T1000 (cell line): Measurements from ENCODE around the gene NOP9.

ENCODE experiments used
- DNase-seq: peaks from one replicate; lab custom pipeline; 2025; ENCODE audit warnings: mixed read lengths; lab: John Stamatoyannopoulos, UW

Gene NOP9

DNA sequence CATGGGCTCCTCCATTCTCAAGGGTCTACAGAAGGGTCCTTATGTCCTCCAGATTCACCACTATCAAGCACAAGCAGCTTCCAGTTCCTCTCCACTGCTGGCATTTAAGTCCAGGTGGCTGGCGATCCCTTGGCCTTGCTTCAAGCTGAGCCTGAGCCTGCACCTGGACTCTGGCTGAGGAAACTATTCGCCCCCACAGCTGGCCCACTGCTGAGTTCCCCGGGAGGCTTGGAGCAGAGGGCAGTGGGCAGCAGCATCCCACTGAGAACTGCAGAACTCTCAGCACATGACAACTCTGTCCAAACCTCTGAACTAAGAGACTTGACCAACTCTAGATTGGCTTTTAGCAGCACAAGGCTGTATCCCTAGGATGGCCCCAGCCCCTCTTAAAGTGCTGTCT lies 16.9 kb upstream of the NOP9 start:
- no peak for DNase-seq

DNA sequence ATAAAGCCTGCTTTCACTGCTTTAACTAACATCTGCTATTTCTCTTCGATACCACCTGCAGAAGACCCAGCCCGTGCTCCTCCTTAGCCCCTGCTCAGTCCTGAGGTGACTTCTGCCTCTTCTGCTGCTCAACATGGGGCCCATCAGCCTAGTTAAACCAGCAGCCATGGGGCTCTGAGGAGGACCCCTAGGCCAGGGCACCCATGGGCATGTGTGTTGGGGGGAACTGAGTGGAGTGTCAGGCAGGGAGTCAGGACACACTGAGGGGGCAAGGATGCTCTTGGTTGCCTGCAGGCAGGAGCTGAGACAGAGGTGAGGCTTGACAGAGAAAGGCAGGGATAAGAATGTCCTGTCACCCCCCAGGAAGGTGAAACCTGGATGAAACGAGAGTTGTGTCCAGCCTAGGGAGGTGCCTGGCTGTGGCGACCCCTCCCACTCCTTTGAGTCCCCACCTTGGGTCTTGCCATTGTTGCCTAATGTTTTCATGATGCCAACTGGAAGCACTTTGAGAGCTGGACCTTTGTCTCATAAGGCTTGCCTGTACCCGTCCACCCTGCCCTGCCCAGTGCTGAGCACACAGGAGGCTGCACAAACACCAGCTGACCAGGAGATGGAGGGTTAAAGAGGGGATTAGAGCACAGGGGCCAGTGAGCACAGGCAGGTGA lies 15.7 kb upstream of the NOP9 start:
- DNase-seq, result no peak

DNA sequence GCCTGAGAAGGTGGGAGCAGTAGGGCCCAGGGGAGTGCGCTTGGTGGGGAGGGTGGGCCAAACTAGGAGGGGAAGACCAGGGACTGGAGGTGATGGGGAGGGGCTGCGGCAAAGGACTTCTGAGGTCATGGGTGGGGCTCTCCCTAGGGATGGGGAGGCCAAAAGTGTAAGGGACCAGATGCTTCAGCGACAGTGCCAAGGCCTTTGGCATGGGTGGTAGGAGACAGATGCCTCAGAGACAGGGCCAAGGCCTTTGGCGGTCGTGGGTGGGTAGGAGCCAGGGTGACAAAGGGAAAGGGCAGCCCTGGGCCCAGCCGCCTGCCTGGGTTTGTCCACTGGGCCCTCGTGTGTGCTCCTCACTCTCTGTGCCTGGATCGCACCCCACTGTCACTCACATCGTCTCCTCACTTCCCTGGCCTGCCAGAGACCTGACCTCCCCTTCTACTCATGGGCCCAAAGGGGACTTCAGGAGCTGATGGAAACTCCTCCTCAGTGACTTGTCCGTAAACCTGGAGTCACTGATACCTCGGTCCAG lies 15.1 kb upstream of the NOP9 start:
- no peak for DNase-seq

DNA sequence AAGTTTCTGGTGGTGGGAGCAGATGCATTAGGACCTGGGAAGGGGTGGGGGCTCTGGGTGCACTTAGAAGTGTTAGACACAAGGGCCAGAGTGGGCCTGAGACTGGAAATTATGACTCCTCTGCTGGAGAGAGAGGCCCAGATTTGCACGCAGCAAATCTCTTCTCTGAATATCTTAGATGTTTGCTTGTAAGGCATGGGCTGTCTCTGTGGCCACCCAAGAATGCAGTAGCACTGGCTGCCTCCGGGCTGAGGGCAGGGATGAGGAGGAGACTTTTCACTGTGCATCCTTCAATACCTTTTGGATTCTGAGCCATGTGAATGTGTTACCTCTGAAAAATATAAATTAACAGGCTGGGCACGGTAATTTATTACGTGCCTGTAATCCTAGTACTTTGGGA lies 14.3 kb upstream of the NOP9 start:
- DNase-seq, result no peak

DNA sequence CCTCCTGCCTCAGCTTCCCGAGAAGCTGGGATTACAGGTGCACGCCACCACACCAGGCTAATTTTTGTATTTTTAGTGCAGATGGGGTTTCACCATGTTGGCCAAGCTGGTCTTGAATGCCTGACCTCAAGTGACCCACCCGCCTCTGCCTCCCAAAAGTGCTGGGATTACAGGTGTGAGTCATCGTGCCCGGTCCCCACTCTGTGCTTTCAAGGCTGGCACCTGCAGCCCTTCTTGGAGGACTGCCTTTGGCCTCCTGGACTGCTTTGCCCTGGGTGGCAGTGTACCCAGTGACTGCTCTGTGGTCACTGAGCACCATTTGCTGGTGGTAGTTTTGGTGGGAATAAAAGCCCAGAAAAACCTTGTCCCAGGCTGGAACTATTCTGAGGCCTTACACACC lies 12.7 kb upstream of the NOP9 start:
- DNase-seq, result no peak

DNA sequence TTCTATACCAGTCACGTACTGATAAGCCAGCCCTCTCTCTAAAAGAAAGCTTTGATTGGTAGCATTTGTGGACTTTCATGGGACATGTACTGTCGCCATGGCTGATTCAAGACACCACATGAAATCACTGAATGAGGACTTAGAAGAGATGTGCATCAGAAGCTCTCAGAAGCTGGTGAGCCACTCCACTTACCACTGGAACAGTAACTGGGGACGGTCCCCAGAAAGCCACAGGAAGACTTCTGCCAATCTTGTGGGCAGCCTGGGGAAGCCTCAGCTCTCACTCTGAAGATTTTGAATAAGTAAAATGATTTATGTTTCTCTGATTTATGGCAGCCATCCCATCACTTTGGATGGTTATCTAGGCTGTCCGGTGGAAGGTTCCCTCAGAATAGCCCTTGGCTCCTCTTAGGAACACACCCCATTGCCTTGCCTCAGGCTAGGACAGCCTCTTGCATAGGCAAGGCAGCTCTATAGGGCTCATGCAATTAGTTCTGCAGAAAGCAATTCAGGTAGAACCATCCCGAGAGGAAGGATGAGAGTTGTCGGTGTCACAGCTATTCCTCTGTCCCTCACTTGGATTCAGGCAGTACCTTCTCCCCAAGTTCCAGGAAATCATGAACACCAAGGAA lies 9.9 kb upstream of the NOP9 start:
- no peak for DNase-seq

DNA sequence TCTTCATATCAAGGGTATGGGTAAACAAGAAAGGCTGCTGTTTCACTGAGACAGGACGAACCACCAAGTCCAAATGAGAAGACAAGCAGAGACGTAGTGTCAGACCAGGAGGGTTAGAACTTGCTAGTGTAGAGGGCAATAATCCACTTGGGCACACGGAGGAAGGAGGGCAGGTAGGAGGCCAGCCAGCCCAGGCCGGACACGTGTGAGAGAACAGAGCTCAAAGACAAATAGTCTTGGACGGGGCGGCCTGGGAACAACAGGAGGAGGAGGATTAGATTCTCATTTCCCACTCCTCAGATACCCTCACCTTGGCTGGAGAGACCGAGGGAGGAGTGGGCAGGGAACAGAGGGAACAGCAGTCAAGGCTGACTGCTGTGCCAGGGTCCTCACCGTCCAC lies 8.9 kb upstream of the NOP9 start:
- DNase-seq, result no peak

DNA sequence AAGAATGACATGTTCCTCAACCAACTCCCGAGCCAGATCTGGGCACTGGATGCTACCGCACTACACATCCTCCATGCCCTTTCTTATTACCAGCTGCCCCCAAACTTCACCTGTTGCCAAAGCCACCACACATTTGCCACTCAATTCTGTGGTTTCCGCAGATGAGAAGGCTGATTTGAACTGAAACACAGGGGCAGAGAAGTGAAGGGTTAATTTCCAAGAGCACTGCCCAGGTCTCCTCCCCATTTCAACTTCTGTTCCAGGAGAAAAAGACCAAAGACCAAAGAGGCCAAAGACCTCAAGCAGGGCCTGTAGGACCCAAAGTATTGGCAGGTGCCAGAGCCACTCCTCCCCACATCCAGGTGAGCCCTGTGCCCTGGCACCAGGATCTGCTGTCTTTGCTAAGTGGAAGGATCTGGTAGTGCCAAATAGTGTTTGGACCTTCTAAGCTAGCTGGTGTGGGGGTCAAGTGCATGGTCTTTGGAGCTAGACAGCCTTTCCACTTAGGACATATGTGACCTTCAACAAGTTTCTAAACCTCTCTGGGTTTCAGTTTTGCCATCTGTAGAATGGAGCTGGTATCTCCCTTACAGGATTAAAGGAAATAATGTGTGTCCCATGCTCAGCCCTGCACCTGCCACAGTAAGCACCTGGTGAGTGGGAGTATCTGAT lies 8.1 kb upstream of the NOP9 start:
- no peak for DNase-seq

DNA sequence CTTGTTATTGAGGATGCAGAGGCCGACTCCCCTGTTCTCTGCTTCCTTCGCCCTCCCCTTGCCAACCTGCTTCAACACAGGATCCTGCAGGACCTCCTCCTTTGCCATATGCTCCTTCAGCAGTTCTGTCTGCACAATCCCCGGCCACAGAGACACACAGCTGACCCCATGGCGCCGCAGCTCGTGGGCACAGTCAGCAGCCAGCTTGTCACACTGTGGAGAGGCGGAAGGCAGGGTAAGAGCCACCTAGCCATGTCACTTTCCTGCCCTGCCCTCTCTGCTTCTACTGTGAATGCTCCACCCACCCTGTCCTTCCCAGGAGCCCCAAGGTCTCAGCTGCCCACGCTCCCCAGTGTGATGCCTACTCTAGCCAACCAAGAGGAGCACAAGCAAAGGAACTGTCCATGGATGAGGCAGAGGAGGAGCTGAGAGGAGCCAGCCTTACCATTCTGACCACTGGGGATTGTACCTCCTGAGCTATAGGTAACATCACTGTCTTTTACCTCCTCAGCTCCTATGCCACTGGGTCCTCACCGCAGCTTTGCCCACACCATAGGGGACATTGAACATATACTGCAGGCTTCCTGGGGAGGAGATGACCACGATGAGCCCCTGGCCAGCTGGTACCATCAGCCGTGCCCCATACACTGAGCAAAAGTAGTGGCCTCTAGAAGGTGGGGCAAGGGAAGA lies 7.4 kb upstream of the NOP9 start:
- no peak for DNase-seq

DNA sequence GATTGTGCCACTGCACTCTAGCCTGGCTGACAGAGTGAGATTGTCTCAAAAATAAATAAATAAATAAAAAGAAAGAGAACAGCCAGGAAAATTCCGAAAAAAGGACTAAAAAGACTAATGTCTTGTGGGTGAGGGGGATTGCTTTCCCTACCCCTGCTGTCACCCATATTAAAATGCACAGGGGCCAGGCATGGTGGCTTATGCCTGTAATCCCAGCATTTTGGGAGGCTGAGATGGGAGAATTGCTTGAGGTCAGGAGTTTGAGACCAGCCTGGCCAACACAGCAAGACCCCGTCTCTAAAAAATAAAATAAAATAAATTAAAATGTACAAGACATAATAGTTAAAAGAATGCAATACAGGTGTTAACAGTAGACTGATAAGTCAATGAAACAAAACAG lies 6.1 kb upstream of the NOP9 start:
- DNase-seq, result no peak

DNA sequence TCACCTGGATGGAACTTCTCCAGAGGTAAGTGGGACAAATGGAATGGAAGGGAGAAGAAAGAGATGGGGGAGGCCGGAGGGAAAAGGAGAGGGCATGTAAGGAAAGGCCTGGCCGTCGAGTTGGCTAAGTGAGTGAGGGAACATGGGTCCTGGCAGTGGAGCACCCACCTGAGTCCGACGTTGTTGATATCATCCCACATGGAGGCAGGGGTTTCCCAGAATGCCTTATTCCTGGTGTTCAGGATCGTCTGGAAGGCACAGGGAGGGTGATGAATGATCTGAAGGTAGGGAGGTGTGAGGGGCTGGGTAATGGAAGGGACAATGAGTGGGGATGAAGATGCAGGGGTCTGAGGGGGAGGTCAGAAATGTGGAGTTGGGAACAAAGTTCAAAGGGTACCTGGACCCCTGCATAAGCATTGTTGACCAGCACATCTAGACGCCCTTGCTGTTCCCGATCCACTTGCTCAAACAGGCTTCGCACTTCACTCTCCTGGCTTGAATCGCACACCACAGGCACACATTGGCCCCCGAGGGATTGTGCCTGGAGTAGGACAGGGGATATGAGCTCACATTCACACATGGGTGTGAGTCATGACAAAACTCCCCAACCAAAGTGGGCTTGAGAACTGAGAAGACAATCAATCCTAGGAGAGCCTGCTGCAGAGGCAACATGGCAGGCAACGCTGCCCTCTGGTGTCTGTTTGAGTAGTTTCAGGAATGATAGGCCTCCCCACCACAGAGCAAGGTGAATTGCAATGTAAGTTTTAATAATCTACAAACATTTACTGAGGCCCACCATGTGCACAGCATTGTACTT lies 3.1 kb upstream of the NOP9 start:
- peak; percentile 56 for DNase-seq

DNA sequence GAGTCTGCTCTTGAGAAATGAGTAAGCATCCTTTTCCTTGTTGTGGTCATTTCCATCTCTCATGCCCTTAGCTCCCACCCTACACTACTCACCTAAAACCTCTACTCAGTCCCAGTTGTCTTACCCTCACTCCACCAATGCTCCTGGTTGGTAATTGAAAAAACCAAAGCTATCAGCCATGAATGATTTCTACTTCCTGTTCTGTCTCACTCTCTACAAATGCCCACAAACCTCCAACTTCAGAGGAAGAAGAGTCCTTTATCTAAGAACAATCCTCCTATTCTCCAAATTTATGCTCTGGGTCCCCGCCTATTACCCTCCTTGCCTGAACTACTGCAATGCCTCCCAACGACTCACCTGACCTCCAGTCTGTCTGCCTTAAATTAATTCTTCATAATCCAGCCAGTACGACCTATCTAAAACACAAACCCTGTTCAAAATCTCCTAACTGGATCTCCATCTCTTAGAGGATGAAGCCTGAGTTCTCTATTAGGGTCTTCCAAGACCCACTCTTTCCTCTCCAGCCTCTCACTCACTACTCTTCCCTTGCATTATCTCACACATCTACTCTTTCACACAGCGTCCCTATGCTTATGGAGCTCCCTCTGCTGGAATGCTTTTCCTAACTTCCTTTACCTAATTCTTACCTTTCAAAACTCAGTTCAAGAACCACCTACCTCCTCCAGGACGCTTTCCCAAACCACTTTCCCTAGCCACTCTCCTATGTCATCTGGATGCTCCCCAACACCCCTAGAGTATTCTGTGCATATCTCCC lies 2.3 kb upstream of the NOP9 start:
- DNase-seq, result no peak

DNA sequence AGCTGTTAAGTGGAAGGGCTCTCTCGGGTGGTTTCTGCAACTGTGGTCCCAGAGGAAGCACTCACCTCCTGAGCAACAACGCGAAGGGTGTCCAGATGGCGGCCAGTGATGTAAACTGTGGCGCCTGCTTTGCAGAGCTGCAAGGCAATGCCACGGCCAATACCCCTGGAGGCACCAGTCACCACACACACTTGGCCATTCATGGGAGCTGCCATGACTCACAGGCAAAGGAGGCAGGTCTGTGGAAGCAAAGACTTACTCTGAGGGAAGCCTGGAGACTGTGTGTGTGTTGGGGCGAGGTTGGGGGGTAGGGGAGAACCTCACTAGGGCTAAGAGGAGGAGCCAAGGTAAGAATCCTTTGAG lies 777 bp upstream of the NOP9 start:
- peak; percentile 55 for DNase-seq

DNA sequence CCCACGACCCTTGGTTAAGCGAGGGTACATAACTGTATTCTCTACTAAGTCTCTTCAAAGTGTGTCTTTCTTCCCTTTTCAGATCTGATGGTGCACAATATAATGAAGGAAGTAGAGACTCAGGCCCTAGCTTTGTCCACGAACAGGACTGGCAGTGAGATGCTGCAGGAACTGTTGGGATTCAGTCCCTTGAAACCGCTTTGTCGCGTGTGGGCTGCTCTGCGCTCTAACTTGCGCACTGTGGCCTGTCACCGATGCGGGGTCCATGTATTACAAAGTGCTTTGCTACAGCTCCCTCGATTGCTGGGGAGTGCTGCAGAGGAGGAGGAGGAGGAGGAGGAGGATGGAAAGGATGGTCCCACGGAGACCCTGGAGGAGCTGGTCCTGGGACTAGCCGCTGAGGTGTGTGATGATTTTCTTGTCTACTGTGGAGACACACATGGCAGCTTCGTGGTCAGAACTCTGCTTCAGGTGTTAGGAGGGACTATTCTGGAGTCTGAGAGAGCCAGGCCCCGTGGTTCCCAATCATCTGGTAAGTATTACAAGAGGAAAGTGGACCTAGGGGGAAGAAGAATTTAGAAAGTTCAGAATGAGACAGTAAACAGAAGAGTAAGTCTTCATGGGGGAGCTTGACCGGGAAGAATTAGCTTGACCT lies 803 bp downstream of the NOP9 start:
- no peak for DNase-seq

DNA sequence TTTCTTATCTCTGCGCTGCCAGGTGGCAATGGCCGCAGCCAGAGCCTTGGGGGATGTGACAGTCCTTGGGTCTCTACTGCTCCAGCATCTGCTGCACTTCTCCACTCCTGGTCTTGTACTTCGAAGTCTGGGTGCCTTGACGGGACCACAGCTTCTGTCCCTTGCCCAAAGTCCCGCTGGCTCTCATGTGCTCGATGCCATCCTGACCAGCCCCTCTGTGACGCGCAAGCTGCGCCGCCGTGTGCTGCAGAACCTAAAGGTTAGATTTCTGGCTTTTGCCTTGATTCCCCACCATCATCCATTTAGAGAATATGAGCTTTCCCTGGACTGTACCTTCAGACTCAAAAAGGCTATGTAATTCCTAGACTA lies 4.4 kb downstream of the NOP9 start:
- DNase-seq, result no peak

DNA sequence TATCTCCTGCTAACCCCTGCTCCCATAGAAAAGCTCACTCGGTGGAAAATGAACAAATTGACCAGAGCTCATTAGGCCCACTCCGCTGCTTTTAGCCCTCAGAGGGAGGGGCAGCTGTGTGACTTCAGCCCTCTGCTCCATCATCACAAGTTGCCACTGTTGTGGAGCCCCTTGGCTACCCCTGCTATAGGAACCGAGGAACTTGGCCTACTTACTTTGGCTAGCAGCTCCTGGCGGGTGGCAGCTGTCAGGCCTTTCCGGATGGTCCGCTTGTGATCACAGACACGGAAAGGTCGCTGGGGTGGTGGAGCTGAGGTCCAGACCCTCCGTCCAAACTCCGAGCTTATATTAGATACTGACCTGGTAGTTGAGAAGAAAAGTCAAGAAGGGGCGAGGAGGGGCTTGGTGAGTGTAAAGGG lies 7.5 kb downstream of the NOP9 start:
- no peak for DNase-seq

DNA sequence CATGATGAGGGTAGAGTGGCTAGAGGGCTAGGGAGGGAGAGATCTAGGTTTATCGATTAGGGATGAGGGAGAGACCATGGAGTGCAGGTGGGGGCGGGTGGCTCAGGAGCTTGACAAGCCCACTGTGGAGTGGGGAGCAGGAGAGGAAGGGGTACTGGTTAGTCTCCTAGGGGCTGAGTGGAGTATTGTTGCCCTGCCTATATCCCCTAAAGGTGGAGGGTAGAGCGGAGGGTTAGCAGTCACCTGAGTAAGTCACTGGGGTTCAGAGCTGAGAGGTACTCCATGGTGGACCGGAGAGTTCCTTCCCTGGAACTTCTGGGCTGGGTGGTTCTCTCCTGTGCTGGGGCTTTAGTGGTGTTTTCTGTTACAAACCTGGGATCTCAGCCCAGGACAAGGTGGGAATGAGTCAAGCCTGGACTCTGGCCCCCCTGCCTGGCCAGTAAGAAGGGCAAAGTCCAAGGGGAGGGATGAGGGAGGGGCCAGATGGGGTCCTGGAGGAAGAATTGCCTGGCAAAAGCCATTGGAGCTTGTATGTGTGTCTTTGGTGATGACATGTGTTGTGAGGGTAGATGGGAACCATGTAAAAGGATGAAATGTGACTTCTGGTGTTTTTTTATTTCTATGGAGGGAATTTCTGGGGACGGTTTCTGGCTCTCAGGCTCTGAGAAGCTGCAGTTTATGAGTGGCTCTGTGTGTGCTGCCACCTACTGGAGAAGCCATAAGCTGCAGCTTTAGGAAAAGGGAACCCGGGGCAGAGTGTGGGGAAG lies 8.1 kb downstream of the NOP9 start, which contains the start of gene CIDEB:
Gene CIDEB (minus strand): TSS at position 403 of the 767 bp plus-strand sequence. CDS start 119 bp downstream, at position 284.
- DNase-seq, result peak; percentile 27

DNA sequence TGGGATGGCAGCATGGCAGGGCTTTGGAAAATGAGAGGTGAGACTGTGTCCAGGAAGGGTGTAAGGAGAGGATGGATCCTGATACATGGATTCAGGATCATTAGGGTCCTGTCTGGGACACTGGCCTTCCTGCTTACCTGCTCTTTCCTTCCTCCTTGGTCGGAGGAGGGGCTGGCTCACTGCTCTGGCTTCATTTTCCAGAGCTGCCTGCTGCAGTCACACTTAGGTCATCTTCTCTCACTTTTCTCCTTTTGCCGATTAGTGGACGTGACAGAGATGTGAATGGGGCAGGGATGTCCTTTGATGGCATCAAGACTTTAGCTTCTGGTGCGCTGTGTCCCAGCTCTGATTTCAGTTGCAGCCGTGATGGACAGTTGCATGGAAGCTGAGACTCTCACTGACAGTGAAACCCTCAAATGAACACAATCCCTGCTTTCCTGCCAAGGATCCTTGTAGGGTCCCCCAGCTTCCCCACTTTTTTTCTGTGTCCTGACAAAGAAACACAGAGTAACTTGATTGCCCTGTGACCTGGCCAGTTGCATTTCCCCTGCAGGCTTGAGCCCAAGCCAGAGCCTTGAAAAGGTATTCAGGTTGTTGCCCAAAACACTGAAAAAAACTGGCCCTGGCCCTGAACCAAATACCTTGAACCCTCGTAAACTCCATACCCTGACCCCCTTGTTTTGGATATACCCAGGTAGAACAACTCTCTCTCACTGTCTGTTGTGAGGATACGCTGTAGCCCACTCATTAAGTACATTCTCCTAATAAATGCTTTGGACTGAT lies 8.9 kb downstream of the NOP9 start:
- DNase-seq, result no peak
